ENCODE data around the gene GAS1.

GAS1 gene

GRCh38 chr9:86947146-86948073, at the start of gene GAS1:
Gene GAS1 (minus strand): TSS chr9:86947506. CDS start chr9:86946779, 727 bp downstream.
- DNase-seq: peak; percentile 73

- no peak for DNase-seq
These were observed 46.9 kb upstream of the GAS1 start for GRCh38 chr9:86994231-86994630.

- DNase-seq: no peak
These were observed 46.5 kb upstream of the GAS1 start for GRCh38 chr9:86993830-86994229.

- DNase-seq: no peak
These were observed 43.8 kb upstream of the GAS1 start for GRCh38 chr9:86991077-86991476.

- no peak for DNase-seq
These were observed 43.0 kb upstream of the GAS1 start for GRCh38 chr9:86990290-86990689.

GRCh38 chr9:86987900-86988299, 40.6 kb upstream of the GAS1 start:
- no peak for DNase-seq

- no peak for DNase-seq
These were observed 37.9 kb upstream of the GAS1 start for GRCh38 chr9:86985132-86985647.

- DNase-seq: no peak
These were observed 36.4 kb upstream of the GAS1 start for GRCh38 chr9:86983620-86984259.

- no peak for DNase-seq
These were observed 35.9 kb upstream of the GAS1 start for GRCh38 chr9:86983249-86983619.

GRCh38 chr9:86980802-86981201, 33.5 kb upstream of the GAS1 start:
- no peak for DNase-seq

GRCh38 chr9:86979657-86980056, 32.4 kb upstream of the GAS1 start:
- DNase-seq: no peak

GRCh38 chr9:86978922-86979474, 31.7 kb upstream of the GAS1 start:
- DNase-seq: no peak

GRCh38 chr9:86978413-86978812, 31.1 kb upstream of the GAS1 start:
- DNase-seq: no peak

- DNase-seq: no peak
These were observed 30.0 kb upstream of the GAS1 start for GRCh38 chr9:86977205-86977835.

- no peak for DNase-seq
These were observed 28.3 kb upstream of the GAS1 start for GRCh38 chr9:86975606-86976005.

- DNase-seq: no peak
These were observed 27.7 kb upstream of the GAS1 start for GRCh38 chr9:86975036-86975435.

- DNase-seq: no peak
These were observed 27.1 kb upstream of the GAS1 start for GRCh38 chr9:86974421-86974820.

GRCh38 chr9:86971742-86972141, 24.4 kb upstream of the GAS1 start:
- DNase-seq: no peak

GRCh38 chr9:86968258-86968920, 21.1 kb upstream of the GAS1 start:
- no peak for DNase-seq

- DNase-seq: no peak
These were observed 19.7 kb upstream of the GAS1 start for GRCh38 chr9:86966852-86967511.

- DNase-seq: no peak
These were observed 18.5 kb upstream of the GAS1 start for GRCh38 chr9:86965636-86966395.
